NCI-H187 (cell line): ENCODE data around the gene SEPTIN5.
"Not testable (repeated sequence)": the region's sequence is repeated elsewhere in the genome, so short reads cannot be mapped to it uniquely, and the experiment has no call there.

Experiments used
- DNase-seq, 2 experiments: peaks; one replicate each; lab custom pipeline; 2025; lab: John Stamatoyannopoulos, UW

SEPTIN5 gene

GRCh38 chr22:19680911-19681862 lies 33.1 kb upstream of the SEPTIN5 start:
- no peak for DNase-seq

- no peak for DNase-seq
Observed at GRCh38 chr22:19681863-19682245, 32.4 kb upstream of the SEPTIN5 start.

- no peak for DNase-seq
Observed at GRCh38 chr22:19686946-19687345, 27.4 kb upstream of the SEPTIN5 start.

GRCh38 chr22:19687561-19688300 lies 26.6 kb upstream of the SEPTIN5 start:
- peak; percentile 41 to 61 for DNase-seq

GRCh38 chr22:19688301-19689290 lies 25.7 kb upstream of the SEPTIN5 start:
- DNase-seq: no peak

- DNase-seq: no peak
Observed at GRCh38 chr22:19689408-19689807, 24.9 kb upstream of the SEPTIN5 start.

- no peak for DNase-seq
Observed at GRCh38 chr22:19691007-19691720, 23.1 kb upstream of the SEPTIN5 start.

- no peak for DNase-seq
Observed at GRCh38 chr22:19691721-19692341, 22.5 kb upstream of the SEPTIN5 start.

- no peak for DNase-seq
Observed at GRCh38 chr22:19693581-19693980, 20.7 kb upstream of the SEPTIN5 start.

GRCh38 chr22:19693981-19694670 lies 20.2 kb upstream of the SEPTIN5 start:
- DNase-seq: no peak

- DNase-seq: no peak
Observed at GRCh38 chr22:19694696-19695095, 19.6 kb upstream of the SEPTIN5 start.

- DNase-seq: no peak
Observed at GRCh38 chr22:19696504-19697276, 17.6 kb upstream of the SEPTIN5 start.

GRCh38 chr22:19697871-19698270 lies 16.4 kb upstream of the SEPTIN5 start:
- not testable (repeated sequence) for DNase-seq

- no peak for DNase-seq
Observed at GRCh38 chr22:19700790-19701419, 13.4 kb upstream of the SEPTIN5 start.

GRCh38 chr22:19701420-19702145 lies 12.7 kb upstream of the SEPTIN5 start:
- DNase-seq: no peak

- no peak for DNase-seq
Observed at GRCh38 chr22:19703869-19704268, 10.4 kb upstream of the SEPTIN5 start.

GRCh38 chr22:19704355-19705015 lies 9.8 kb upstream of the SEPTIN5 start:
- no peak for DNase-seq
